ENCODE results near the gene LETMD1. TPM values are rescaled to one million over a fixed set of nuclear protein-coding genes. Genes with fewer than 3 reads are reported as not detected.
"Not testable (repeated sequence)": the region's sequence is repeated elsewhere in the genome, so short reads cannot be mapped to it uniquely, and the experiment has no call there.

The LETMD1 gene
- 24.4 and 32.1 TPM in 2 replicates for total RNA-seq (2014; rRNA removed)
- polyA plus RNA-seq (2012) = 20.4 TPM

GRCh38 chr12:51047655-51048540, at the start of gene LETMD1:
LETMD1 (plus strand) TSS chr12:51048327; CDS start chr12:51048357, 30 bp downstream.
- DNase-seq (ENCODE audit: low read depth) = peak; percentile 98

GRCh38 chr12:50999093-50999492, 49.0 kb upstream of the LETMD1 start:
- no peak for DNase-seq (ENCODE audit: low read depth)

GRCh38 chr12:51000245-51000644, 47.9 kb upstream of the LETMD1 start:
- peak; percentile 63 for DNase-seq (ENCODE audit: low read depth)

GRCh38 chr12:51001799-51002198, 46.3 kb upstream of the LETMD1 start:
- no peak for DNase-seq (ENCODE audit: low read depth)

GRCh38 chr12:51004504-51004903, 43.6 kb upstream of the LETMD1 start:
- DNase-seq (ENCODE audit: low read depth) = no peak

- no peak for DNase-seq (ENCODE audit: low read depth)
Observed at GRCh38 chr12:51005030-51005429, 43.1 kb upstream of the LETMD1 start.

GRCh38 chr12:51005671-51006070, 42.5 kb upstream of the LETMD1 start:
- no peak for DNase-seq (ENCODE audit: low read depth)

GRCh38 chr12:51008329-51009055, 39.6 kb upstream of the LETMD1 start:
- DNase-seq (ENCODE audit: low read depth) = peak; percentile 42

- peak; percentile 84 for DNase-seq (ENCODE audit: low read depth)
Observed at GRCh38 chr12:51009056-51009440, 39.1 kb upstream of the LETMD1 start.

- DNase-seq (ENCODE audit: low read depth) = peak; percentile 20
Observed at GRCh38 chr12:51011955-51012354, 36.2 kb upstream of the LETMD1 start.

- peak; percentile 26 for DNase-seq (ENCODE audit: low read depth)
Observed at GRCh38 chr12:51012570-51013236, 35.4 kb upstream of the LETMD1 start.

- no peak for DNase-seq (ENCODE audit: low read depth)
Observed at GRCh38 chr12:51013441-51013840, 34.7 kb upstream of the LETMD1 start.

GRCh38 chr12:51014467-51014866, 33.7 kb upstream of the LETMD1 start:
- DNase-seq (ENCODE audit: low read depth) = not testable (repeated sequence)

- DNase-seq (ENCODE audit: low read depth) = no peak
Observed at GRCh38 chr12:51017452-51017851, 30.7 kb upstream of the LETMD1 start.

- DNase-seq (ENCODE audit: low read depth) = no peak
Observed at GRCh38 chr12:51018956-51019355, 29.2 kb upstream of the LETMD1 start.

GRCh38 chr12:51019927-51020326, 28.2 kb upstream of the LETMD1 start:
- no peak for DNase-seq (ENCODE audit: low read depth)

- DNase-seq (ENCODE audit: low read depth) = no peak
Observed at GRCh38 chr12:51020448-51021182, 27.5 kb upstream of the LETMD1 start.

- no peak for DNase-seq (ENCODE audit: low read depth)
Observed at GRCh38 chr12:51021694-51022093, 26.4 kb upstream of the LETMD1 start.

- peak; percentile 9 for DNase-seq (ENCODE audit: low read depth)
Observed at GRCh38 chr12:51023625-51024382, 24.3 kb upstream of the LETMD1 start.

- peak; percentile 5 for DNase-seq (ENCODE audit: low read depth)
Observed at GRCh38 chr12:51025338-51025835, 22.7 kb upstream of the LETMD1 start.
